Ovary (tissue), 10 donors: ENCODE data around the gene PLPP7. TPM values are rescaled to one million over a fixed set of nuclear protein-coding genes. Genes with fewer than 3 reads are reported as not detected.
"Not testable (repeated sequence)": the region's sequence is repeated elsewhere in the genome, so short reads cannot be mapped to it uniquely, and the experiment has no call there.

ENCODE experiments used
- DNase-seq, 5 donors: peaks; one replicate each; pipeline ENCODE4 v3.0.0-alpha.2; 2019 to 2020
- H3K27ac ChIP-seq, 2 donors: fragments of 200-600 bp; one replicate each; pipeline versions ENCODE4 v1.5.1 to v1.8.0; 2019 to 2022
- H3K27me3 ChIP-seq: fragments of 200-600 bp; one replicate; pipeline ENCODE4 v1.8.0; 2022
- H3K36me3 ChIP-seq: fragments of 200-600 bp; sonication (generic); one replicate; pipeline ENCODE4 v1.5.1; 2019
- H3K4me1 ChIP-seq: one replicate; pipeline ENCODE4 v1.8.1; 2013; ENCODE audit warnings: mild to moderate bottlenecking, moderate library complexity; ENCODE audit not compliant: insufficient read depth
- H3K4me3 ChIP-seq: fragments of 200-600 bp; sonication (generic); one replicate; pipeline ENCODE4 v1.5.1; 2017
- H3K9me3 ChIP-seq, 2 donors: fragments of 200-600 bp in 1 of 2; sonication (generic) in 1 of 2; one replicate each; pipeline versions ENCODE4 v1.5.1 to v1.8.1; 2013 to 2019; ENCODE audit warnings: mild to moderate bottlenecking in 1 of 2, moderate library complexity in 1 of 2
- CTCF ChIP-seq, 3 donors: fragments of 450-650 bp in 2 of 3; fragments of 200-600 bp in 1 of 3; IDR thresholded peaks; one replicate each; pipeline versions ENCODE4 v1.5.1 to v1.8.0; 2016 to 2022; ENCODE audit warnings: antibody characterized with exemption in 3 of 3, mild to moderate bottlenecking in 1 of 3
- EP300 ChIP-seq: sonication (generic); formaldehyde crosslinking; IDR thresholded peaks from one replicate; pipeline ENCODE4 v1.6.1; 2017; ENCODE audit warnings: antibody characterized with exemption
- POLR2A ChIP-seq: fragments of 450-650 bp; IDR thresholded peaks from one replicate; pipeline ENCODE4 v1.6.1; 2017; ENCODE audit warnings: antibody characterized with exemption, mild to moderate bottlenecking, moderate library complexity
- WGBS, 3 donors: extraction: QIAGEN DNeasy Blood & Tissue Kit in 1 of 3; methylation state at CpG; one replicate each; pipeline versions ENCODE4 v1.1.5 to v1.1.7; 2013 to 2017; 5-methylcytosine and 5-hydroxymethylcytosine counted together
- intact Hi-C, 4 donors: fragments of 100-400 bp; cut with DNase I; formaldehyde crosslinking; loops; one replicate each; pipeline versions ENCODE4 v1.11.0 to v1.15.1; 2022 to 2023
- long read RNA-seq, 3 donors: library from polyadenylated mRNA in 2 of 3; unstranded in 2 of 3; transcript quantifications; one replicate each; pipeline ENCODE4 v2.0.0 and lab custom pipeline, GENCODE V29; 2021 to 2026
- polyA plus RNA-seq, 2 donors: library from polyadenylated mRNA; stranded (reverse); fragments of 200-250 nt in 1 of 2; fragments of 350-450 nt in 1 of 2; fragmentation: Illumina TruSeq in 1 of 2; extraction: RNeasy Lipid Tissue Mini Kit (QIAGEN cat#74804) in 1 of 2; gene quantifications; one replicate each; pipeline ENCODE4 v1.2.3, GENCODE V29; 2013 to 2014
- total RNA-seq, 7 donors: library from RNA; depleted of rRNA in 2 of 7; stranded (reverse); fragments of >200 nt in 2 of 7; fragmentation: NEBNext Ultra II Directional in 3 of 7; extraction: Animal tissue kit (Norgen Biotek cat#: 25700) in 3 of 7; gene quantifications; one replicate each; pipeline versions ENCODE4 v1.1.0 to v1.2.4, GENCODE V29; 2016 to 2023
- donor health status: DM: no; HTN: no; CAD: no; lungs with moderate emphysema.
- donor health status: DM: no; HTN: no; CAD: no.
- donor health status: Bipolar disorder and iron deficiency.
- donor health status: DM: yes; HTN: yes; CAD: no.
- donor health status: DM: no; HTN: no; CAD: no.
- donor health status: DM: yes; HTN: yes; CAD: no.

Gene PLPP7
- total RNA-seq (10 to 100 TPM in 4 of 7 donors, 1 to 10 TPM in 3; 7.6 to 12.0 (median 11.0) TPM), polyA plus RNA-seq (10 to 100 TPM in 1 of 2 donors, 1 to 10 TPM in 1; 3.6 to 11.8 TPM)
- long read RNA-seq, donor 1, transcript PLPP7-202 (2 exons, 2,095 nt), result major isoform, 125 of 134 reads
- long read RNA-seq, donor 1, partial matches to known transcripts, result 7 of 134 reads
- long read RNA-seq, donor 1, other reads (novel, unspliced or antisense), result 2 of 134 reads
- long read RNA-seq, donor 2, partial matches to known transcripts, result 0 of 1 reads
- long read RNA-seq, donor 2, other reads (novel, unspliced or antisense), result 0 of 1 reads
- long read RNA-seq, donor 3, transcript PLPP7-202 (2 exons, 2,095 nt), result major isoform, 21 of 28 reads
- long read RNA-seq, donor 3, partial matches to known transcripts, result 4 of 28 reads
- long read RNA-seq, donor 3, other reads (novel, unspliced or antisense), result 0 of 28 reads

GRCh38 chr9:131289301-131290035 is at the start of gene PLPP7:
TSS of gene PLPP7 (plus strand) at chr9:131289723. CDS start at chr9:131289998, 275 bp downstream.
- DNase-seq, result peak; percentile 69 to 77 (median 73)
- Histone ChIP-seq H3K27me3 (no peaks in the 10 kb centered on the region), H3K4me3 (peak within 1 kb of the TSS; percentile 42), H3K9me3 (no peaks in the 10 kb centered on the region), H3K36me3 (no peaks in the 10 kb centered on the region), H3K27ac (peak within 1 kb of the TSS; percentile 60 to 67), H3K4me1 (peaks cover 11% of the 10 kb centered on the region)
- intact Hi-C loops, result no loop called here
- 13 to 51% (median 25%) methylated on average over 15 to 28 of the region's 28 CpGs for WGBS, 3 donors
- TF ChIP-seq POLR2A, result no peak
- no peak for TF ChIP-seq CTCF (IDR thresholded peaks at IDR 0.05)
- no peak for TF ChIP-seq EP300

GRCh38 chr9:131240047-131240921 is 49.2 kb upstream of the PLPP7 start:
- no peaks in the 10 kb centered on the region for H3K27me3 ChIP-seq
- peaks cover 5% of the 10 kb centered on the region for H3K4me1 ChIP-seq
- intact Hi-C loops, result loop anchor here in 1 of 4 donors (2.0 kb wide), 1 partner anchor 31 kb away; no protein-coding TSS in a partner anchor
- TF ChIP-seq CTCF (IDR thresholded peaks at IDR 0.05) (no peak), POLR2A (no peak), EP300 (no peak)
- no peak overlapping the region for H3K4me3 ChIP-seq
- H3K9me3 ChIP-seq, result no peaks in the 10 kb centered on the region
- no peaks in the 10 kb centered on the region for H3K36me3 ChIP-seq
- no peak overlapping the region for H3K27ac ChIP-seq
- WGBS, 3 donors, result 74 to 80% (median 80%) methylated on average over 22 of the region's 22 CpGs
- DNase-seq, result peak in 1 of 5 donors; percentile 17

GRCh38 chr9:131244331-131244730 is 45.2 kb upstream of the PLPP7 start:
- H3K27me3 ChIP-seq, H3K9me3 ChIP-seq, H3K27ac ChIP-seq, intact Hi-C loops, H3K36me3 ChIP-seq, H3K4me3 ChIP-seq, H3K4me1 ChIP-seq, DNase-seq: not testable (repeated sequence)
- 82 to 96% (median 92%) methylated on average over 5 of the region's 5 CpGs for WGBS, 3 donors

- 76 to 84% (median 83%) methylated on average over 4 of the region's 4 CpGs for WGBS, 3 donors
- TF ChIP-seq EP300, result no peak
- TF ChIP-seq POLR2A, result no peak
- no peak for TF ChIP-seq CTCF (IDR thresholded peaks at IDR 0.05)
Measured at GRCh38 chr9:131246618-131247017, 42.9 kb upstream of the PLPP7 start.

More at GRCh38 chr9:131246618-131247017, 42.9 kb upstream of the PLPP7 start:
- intact Hi-C loops, result no loop called here
- H3K27me3 ChIP-seq, result no peaks in the 10 kb centered on the region
- DNase-seq, result no peak
- H3K4me1 ChIP-seq, result no peaks in the 10 kb centered on the region
- no peaks in the 10 kb centered on the region for H3K36me3 ChIP-seq
- H3K9me3 ChIP-seq, result no peaks in the 10 kb centered on the region
- no peak overlapping the region for H3K27ac ChIP-seq
- no peak overlapping the region for H3K4me3 ChIP-seq
